GM23338 (cell line): ENCODE data around the gene KCNT2. TPM values are rescaled to one million over a fixed set of nuclear protein-coding genes. Genes with fewer than 3 reads are reported as not detected.

Source experiments
- ATAC-seq: fragments of 200-7000 bp; cut with Tn5 transposase; 3 replicates; pipeline ENCODE4 v1.9.1; 2020
- DNase-seq: peaks from one replicate; pipeline ENCODE4 v3.0.0-alpha.2; 2015; ENCODE audit warnings: low spot score
- H2AFZ ChIP-seq: fragments of 200-600 bp; sonication (generic); 2 replicates; pipeline ENCODE4 v1.8.0; 2016; ENCODE audit warnings: antibody characterized with exemption, mild to moderate bottlenecking, moderate library complexity
- H3F3A ChIP-seq: fragments of 200-600 bp; sonication (generic); replicated peaks from 2 replicates; pipeline ENCODE4 v1.8.0; 2017; ENCODE audit warnings: antibody characterized with exemption, mixed run types, low read depth
- H3K27ac ChIP-seq: fragments of 200-600 bp; sonication (generic); 2 replicates; pipeline ENCODE4 v1.6.1; 2016; ENCODE audit warnings: low read depth
- H3K27me3 ChIP-seq: fragments of 200-600 bp; sonication (generic); 2 replicates; pipeline ENCODE4 v1.8.0; 2016; ENCODE audit warnings: mild to moderate bottlenecking, mixed run types, moderate library complexity; ENCODE audit not compliant: insufficient read depth
- H3K36me3 ChIP-seq: fragments of 200-600 bp; sonication (generic); 2 replicates; pipeline ENCODE4 v1.8.0; 2016; ENCODE audit warnings: mild to moderate bottlenecking; ENCODE audit not compliant: insufficient read depth
- H3K4me1 ChIP-seq: fragments of 200-600 bp; sonication (generic); 2 replicates; pipeline ENCODE4 v1.8.0; 2016; ENCODE audit warnings: mild to moderate bottlenecking, moderate library complexity; ENCODE audit not compliant: insufficient read depth
- H3K4me2 ChIP-seq: fragments of 200-600 bp; sonication (generic); 2 replicates; pipeline ENCODE4 v1.7.1; 2017; ENCODE audit warnings: mixed run types
- H3K4me3 ChIP-seq: fragments of 200-600 bp; sonication (generic); 2 replicates; pipeline ENCODE4 v1.6.1; 2016; ENCODE audit warnings: mixed run types
- H3K79me2 ChIP-seq: fragments of 200-600 bp; sonication (generic); replicated peaks from 2 replicates; pipeline ENCODE4 v1.8.0; 2017; ENCODE audit warnings: mild to moderate bottlenecking; ENCODE audit not compliant: insufficient read depth
- H3K9me2 ChIP-seq: fragments of 200-600 bp; sonication (generic); 2 replicates; pipeline ENCODE4 v1.8.0; 2017; ENCODE audit not compliant: insufficient read depth
- H4K20me1 ChIP-seq: fragments of 200-600 bp; sonication (generic); replicated peaks from 2 replicates; pipeline ENCODE4 v1.8.0; 2017; ENCODE audit warnings: mild to moderate bottlenecking; ENCODE audit not compliant: insufficient read depth
- H3K27ac Mint-ChIP-seq: 2 replicates; pipeline ENCODE4 v1.8.0; 2020; ENCODE audit warnings: inconsistent platforms, mild to moderate bottlenecking, moderate library complexity, mixed read lengths
- H3K27me3 Mint-ChIP-seq: 3 replicates; pipeline ENCODE4 v1.8.0; 2022; ENCODE audit warnings: low read depth, mild to moderate bottlenecking, moderate library complexity, mixed read lengths, inconsistent platforms; ENCODE audit not compliant: insufficient read depth, poor library complexity
- H3K36me3 Mint-ChIP-seq: 3 replicates; pipeline ENCODE4 v1.8.0; 2021; ENCODE audit warnings: low read depth, mild to moderate bottlenecking, inconsistent platforms, moderate library complexity, mixed read lengths
- H3K4me1 Mint-ChIP-seq: 3 replicates; pipeline ENCODE4 v1.8.0; 2020; ENCODE audit warnings: mild to moderate bottlenecking, inconsistent platforms, mixed read lengths
- H3K4me3 Mint-ChIP-seq: 3 replicates; pipeline ENCODE4 v1.8.0; 2021; ENCODE audit warnings: moderate library complexity, mild to moderate bottlenecking, inconsistent platforms, mixed read lengths
- H3K9me3 Mint-ChIP-seq: 3 replicates; pipeline ENCODE4 v1.8.0; 2020; ENCODE audit warnings: moderate library complexity, mild to moderate bottlenecking, inconsistent platforms, mixed read lengths
- EZH2 ChIP-seq: fragments of 200-600 bp; sonication (generic); IDR thresholded peaks from one replicate; pipeline ENCODE4 v1.8.0; 2017; ENCODE audit warnings: antibody characterized with exemption, mild to moderate bottlenecking, low read depth; ENCODE audit not compliant: unreplicated experiment
- EZH2phosphoT487 ChIP-seq: fragments of 200-600 bp; sonication (generic); IDR thresholded peaks from one replicate; pipeline ENCODE4 v1.8.1; 2018; ENCODE audit warnings: antibody characterized with exemption; ENCODE audit not compliant: unreplicated experiment
- JUNB ChIP-seq: IDR thresholded peaks from one replicate; pipeline ENCODE4 v1.6.1; 2016; ENCODE audit warnings: antibody characterized with exemption; ENCODE audit not compliant: unreplicated experiment
- POLR2AphosphoS5 ChIP-seq: IDR thresholded peaks from 2 replicates; pipeline ENCODE4 v1.6.1; 2016; ENCODE audit warnings: antibody characterized with exemption, low read depth
- ZNF114 ChIP-seq: fragments of 250-450 bp; sonication (Bioruptor Pico); IDR thresholded peaks from 2 replicates; pipeline ENCODE4 v1.5.0; 2020; ENCODE audit warnings: mild to moderate bottlenecking, moderate library complexity
- ZNF331 ChIP-seq: fragments of 250-450 bp; sonication (Bioruptor Pico); IDR thresholded peaks from 2 replicates; pipeline ENCODE4 v1.5.0; 2020; ENCODE audit warnings: low read depth, mild to moderate bottlenecking, moderate library complexity
- polyA plus RNA-seq: library from polyadenylated mRNA; unstranded; fragments of >200 nt; fragmentation: Nextera tagmentation; extraction: Ambion mirVana; gene quantifications from 2 replicates; pipeline ENCODE4 v1.2.1, GENCODE V29; 2016
- total RNA-seq: library from RNA; depleted of rRNA; stranded (reverse); fragments of >200 nt; shearing (Covaris generic); gene quantifications from 2 replicates; pipeline ENCODE4 v1.2.3, GENCODE V29; 2014
- TF ChIP-seq, protein P1 (sequence below): IDR thresholded peaks from one replicate; pipeline ENCODE4 v1.6.1; 2018; ENCODE audit warnings: antibody characterized with exemption; ENCODE audit not compliant: unreplicated experiment
- TF ChIP-seq, protein P2 (sequence below): IDR thresholded peaks from 2 replicates; pipeline ENCODE4 v1.6.1; 2016; ENCODE audit warnings: antibody characterized with exemption

KCNT2 gene
- total and polyA plus RNA-seq, 2 experiments from 2014 or later = 5.4 to 13.4 TPM

DNA sequence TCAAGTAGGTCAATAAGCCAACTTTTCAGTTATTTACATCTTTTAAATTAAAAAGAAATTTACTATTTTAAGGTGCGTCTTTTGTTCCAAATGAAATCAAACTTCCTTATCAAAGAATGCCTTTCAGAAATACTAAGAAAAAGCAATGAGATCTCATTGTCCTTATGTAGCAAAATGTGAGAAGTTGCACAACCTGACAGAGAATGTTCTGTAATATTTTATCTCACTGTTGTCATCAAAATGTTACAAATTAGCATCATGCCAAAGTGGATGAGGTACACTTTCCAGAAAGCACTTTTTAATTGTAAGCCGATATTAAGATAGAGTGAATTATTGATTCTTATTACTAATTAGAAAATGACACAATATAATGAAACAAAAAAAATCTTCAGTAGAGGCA is 50.4 kb downstream of the KCNT2 start:
- Histone ChIP-seq H3K79me2 (peaks cover 67% of the 10 kb centered on the region), H3K4me2 (no peak overlapping the region)

DNA sequence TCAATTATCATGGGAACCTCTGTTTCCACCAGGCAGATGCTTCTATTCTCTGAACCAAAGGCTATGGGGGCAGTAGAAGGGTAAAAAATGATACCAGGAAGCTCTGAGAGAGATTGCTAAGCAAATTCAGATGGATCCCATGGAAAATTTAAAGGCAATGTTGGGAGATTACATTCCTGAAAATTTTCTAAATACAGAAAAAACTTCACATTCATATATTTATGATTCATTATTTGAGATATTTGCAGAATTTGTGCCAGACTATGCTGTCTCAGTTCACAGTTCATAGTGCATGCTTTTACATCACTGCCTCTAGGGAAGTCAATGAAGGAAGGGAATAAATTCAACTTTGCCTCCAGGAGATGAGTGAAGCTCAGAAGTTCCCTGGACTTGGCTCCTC is 57.5 kb downstream of the KCNT2 start:
- Mint-ChIP-seq H3K4me3 (no peak overlapping the region), H3K4me1 (peaks cover 10% of the 10 kb centered on the region; the same call in 2 of the 3 replicates)
- H3K36me3 ChIP-seq = no peaks in the 10 kb centered on the region
- TF ChIP-seq JUNB (no peak), ZNF331 (CRISPR knock-in tag) (no peak), ZNF114 (CRISPR knock-in tag) (no peak), EZH2phosphoT487 (no peak)
- TF ChIP-seq, protein P1, sequence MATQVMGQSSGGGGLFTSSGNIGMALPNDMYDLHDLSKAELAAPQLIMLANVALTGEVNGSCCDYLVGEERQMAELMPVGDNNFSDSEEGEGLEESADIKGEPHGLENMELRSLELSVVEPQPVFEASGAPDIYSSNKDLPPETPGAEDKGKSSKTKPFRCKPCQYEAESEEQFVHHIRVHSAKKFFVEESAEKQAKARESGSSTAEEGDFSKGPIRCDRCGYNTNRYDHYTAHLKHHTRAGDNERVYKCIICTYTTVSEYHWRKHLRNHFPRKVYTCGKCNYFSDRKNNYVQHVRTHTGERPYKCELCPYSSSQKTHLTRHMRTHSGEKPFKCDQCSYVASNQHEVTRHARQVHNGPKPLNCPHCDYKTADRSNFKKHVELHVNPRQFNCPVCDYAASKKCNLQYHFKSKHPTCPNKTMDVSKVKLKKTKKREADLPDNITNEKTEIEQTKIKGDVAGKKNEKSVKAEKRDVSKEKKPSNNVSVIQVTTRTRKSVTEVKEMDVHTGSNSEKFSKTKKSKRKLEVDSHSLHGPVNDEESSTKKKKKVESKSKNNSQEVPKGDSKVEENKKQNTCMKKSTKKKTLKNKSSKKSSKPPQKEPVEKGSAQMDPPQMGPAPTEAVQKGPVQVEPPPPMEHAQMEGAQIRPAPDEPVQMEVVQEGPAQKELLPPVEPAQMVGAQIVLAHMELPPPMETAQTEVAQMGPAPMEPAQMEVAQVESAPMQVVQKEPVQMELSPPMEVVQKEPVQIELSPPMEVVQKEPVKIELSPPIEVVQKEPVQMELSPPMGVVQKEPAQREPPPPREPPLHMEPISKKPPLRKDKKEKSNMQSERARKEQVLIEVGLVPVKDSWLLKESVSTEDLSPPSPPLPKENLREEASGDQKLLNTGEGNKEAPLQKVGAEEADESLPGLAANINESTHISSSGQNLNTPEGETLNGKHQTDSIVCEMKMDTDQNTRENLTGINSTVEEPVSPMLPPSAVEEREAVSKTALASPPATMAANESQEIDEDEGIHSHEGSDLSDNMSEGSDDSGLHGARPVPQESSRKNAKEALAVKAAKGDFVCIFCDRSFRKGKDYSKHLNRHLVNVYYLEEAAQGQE = no peak

More for the DNA sequence above, 50.4 kb downstream of the KCNT2 start:
- Histone ChIP-seq H2AFZ (no peak overlapping the region), H3K36me3 (no peaks in the 10 kb centered on the region), H3K27me3 (no peaks in the 10 kb centered on the region), H3K4me3 (no peak overlapping the region), H3F3A (no peaks in the 10 kb centered on the region), H3K9me2 (no peaks in the 10 kb centered on the region), H3K4me1 (peaks cover 42% of the 10 kb centered on the region), H3K27ac (no peak overlapping the region), H4K20me1 (peaks cover 22% of the 10 kb centered on the region; the same call in 1 of the 2 replicates)
- H3K4me3 Mint-ChIP-seq = no peak overlapping the region
- H3K27ac Mint-ChIP-seq = no peak overlapping the region
- DNase-seq (no peak), ATAC-seq (no peak)
- TF ChIP-seq, protein P2, sequence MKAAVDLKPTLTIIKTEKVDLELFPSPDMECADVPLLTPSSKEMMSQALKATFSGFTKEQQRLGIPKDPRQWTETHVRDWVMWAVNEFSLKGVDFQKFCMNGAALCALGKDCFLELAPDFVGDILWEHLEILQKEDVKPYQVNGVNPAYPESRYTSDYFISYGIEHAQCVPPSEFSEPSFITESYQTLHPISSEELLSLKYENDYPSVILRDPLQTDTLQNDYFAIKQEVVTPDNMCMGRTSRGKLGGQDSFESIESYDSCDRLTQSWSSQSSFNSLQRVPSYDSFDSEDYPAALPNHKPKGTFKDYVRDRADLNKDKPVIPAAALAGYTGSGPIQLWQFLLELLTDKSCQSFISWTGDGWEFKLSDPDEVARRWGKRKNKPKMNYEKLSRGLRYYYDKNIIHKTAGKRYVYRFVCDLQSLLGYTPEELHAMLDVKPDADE = no peak
- TF ChIP-seq ZNF114 (CRISPR knock-in tag) (no peak), POLR2AphosphoS5 (no peak), EZH2phosphoT487 (no peak), EZH2 (no peak), ZNF331 (CRISPR knock-in tag) (no peak)
- TF ChIP-seq, protein P1 = no peak
- peaks cover 37% of the 10 kb centered on the region for H3K4me1 Mint-ChIP-seq
- H3K36me3 Mint-ChIP-seq = peaks cover 13% of the 10 kb centered on the region; the same call in 2 of the 3 replicates
- no peaks in the 10 kb centered on the region; the same call in 2 of the 3 replicates for H3K9me3 Mint-ChIP-seq
- no peaks in the 10 kb centered on the region for H3K27me3 Mint-ChIP-seq

More for the DNA sequence above, 57.5 kb downstream of the KCNT2 start:
- DNase-seq = no peak
- H3K4me3 ChIP-seq = no peak overlapping the region
- no peak overlapping the region for H2AFZ ChIP-seq
- Mint-ChIP-seq H3K27me3 (no peaks in the 10 kb centered on the region), H3K9me3 (peaks cover 2% of the 10 kb centered on the region; the same call in 1 of the 3 replicates), H3K36me3 (peaks cover 7% of the 10 kb centered on the region; the same call in 2 of the 3 replicates), H3K27ac (no peak overlapping the region)
- H3K27me3 ChIP-seq = no peaks in the 10 kb centered on the region
- no peak overlapping the region for H3K27ac ChIP-seq
- peaks cover 95% of the 10 kb centered on the region for H3K79me2 ChIP-seq
- peaks cover 5% of the 10 kb centered on the region; the same call in 1 of the 2 replicates for H3K4me1 ChIP-seq
- H3F3A ChIP-seq = no peaks in the 10 kb centered on the region
- H4K20me1 ChIP-seq = peaks cover 12% of the 10 kb centered on the region; the same call in 1 of the 2 replicates
- no peak for ATAC-seq
- H3K9me2 ChIP-seq = no peaks in the 10 kb centered on the region
- H3K4me2 ChIP-seq = no peak overlapping the region
